CD4-positive, alpha-beta T cell (primary cell): ENCODE data around the gene BAG1. TPM values are rescaled to one million over a fixed set of nuclear protein-coding genes. Genes with fewer than 3 reads are reported as not detected.
A peak's percentile ranks its signal among the peaks of the same experiment; 100 is the strongest.

Experiments
- ATAC-seq: fragments of 200-7000 bp; cut with Tn5 transposase; one replicate; pipeline ENCODE4 v1.10.0; 2022; ENCODE audit warnings: mild to moderate bottlenecking; ENCODE audit not compliant: poor library complexity
- CTCF ChIA-PET: fragments of 350-600 bp; sonication (Branson Sonifier 250); formaldehyde crosslinking; loops from one replicate; lab custom pipeline; 2021; ENCODE audit warnings: antibody characterized with exemption, inconsistent platforms; lab: Charles Lee
- POLR2A ChIA-PET: fragments of 350-600 bp; sonication (Branson Sonifier 250); formaldehyde crosslinking; loops from one replicate; lab custom pipeline; 2021; ENCODE audit warnings: antibody characterized with exemption, inconsistent platforms; lab: Charles Lee
- DNase-seq, 14 experiments: peaks; one replicate each; pipeline ENCODE4 v3.0.0-alpha.2; 2013 to 2020; ENCODE audit warnings: mixed read lengths in 2 of 14
- H3K27ac ChIP-seq, 2 donors: one replicate each; pipeline versions ENCODE4 v1.5.1 to v1.7.0; 2013; ENCODE audit warnings: low read length in 2 of 2, low read depth in 1 of 2, mild to moderate bottlenecking in 1 of 2
- H3K27me3 ChIP-seq, 2 experiments: 1 replicate in 1 of 2; 2 replicates in 1 of 2; pipeline versions ENCODE4 v1.6.1 to v1.7.0; 2013; ENCODE audit warnings: low read length in 2 of 2, control low read depth in 1 of 2, mild to moderate bottlenecking in 1 of 2, moderate library complexity in 1 of 2; ENCODE audit not compliant: insufficient read depth in 2 of 2, control insufficient read depth in 1 of 2
- H3K36me3 ChIP-seq: one replicate; pipeline ENCODE4 v1.6.1; 2013; ENCODE audit warnings: low read length, control low read depth; ENCODE audit not compliant: insufficient read depth
- H3K4me1 ChIP-seq: one replicate; pipeline ENCODE4 v1.6.1; 2013; ENCODE audit warnings: low read length, control low read depth; ENCODE audit not compliant: insufficient read depth
- H3K4me3 ChIP-seq: one replicate; pipeline ENCODE4 v1.5.1; 2013; ENCODE audit warnings: mild to moderate bottlenecking, low read length, moderate library complexity
- H3K9me3 ChIP-seq, 2 experiments: 1 replicate in 1 of 2; 2 replicates in 1 of 2; pipeline versions ENCODE4 v1.6.1 to v1.7.0; 2013; ENCODE audit warnings: low read length in 2 of 2, mild to moderate bottlenecking in 2 of 2, control low read depth in 1 of 2, moderate library complexity in 1 of 2; ENCODE audit not compliant: control insufficient read depth in 1 of 2, insufficient read depth in 1 of 2
- H3K27ac Mint-ChIP-seq: one replicate; pipeline ENCODE4 v1.8.0; 2020; ENCODE audit warnings: mixed read lengths
- H3K27me3 Mint-ChIP-seq: one replicate; pipeline ENCODE4 v1.8.0; 2021; ENCODE audit warnings: mixed read lengths
- H3K36me3 Mint-ChIP-seq: one replicate; pipeline ENCODE4 v1.8.0; 2021; ENCODE audit warnings: low read depth, mixed read lengths
- H3K4me1 Mint-ChIP-seq: one replicate; pipeline ENCODE4 v1.8.0; 2021; ENCODE audit warnings: low read depth, mixed read lengths
- H3K4me3 Mint-ChIP-seq: one replicate; pipeline ENCODE4 v1.8.0; 2020; ENCODE audit warnings: mild to moderate bottlenecking, mixed read lengths
- H3K9me3 Mint-ChIP-seq: one replicate; pipeline ENCODE4 v1.8.0; 2020; ENCODE audit warnings: mixed read lengths
- intact Hi-C, 2 experiments: fragments of 100-400 bp; cut with DNase I in 1 of 2; cut with micrococcal nuclease in 1 of 2; formaldehyde crosslinking; loops; one replicate each; pipeline versions ENCODE4 v1.15.1 to v1.9.0; 2023 to 2025; cut with DNase I, micrococcal nuclease
- total RNA-seq, 174 experiments: library from RNA in 2 of 174; stranded (reverse) in 2 of 174; gene quantifications; one replicate each; pipeline ENCODE4 v1.2.3 and lab custom pipeline; 2021 to 2026
- TF ChIP-seq, protein P1 (sequence below): fragments of 200-600 bp; IDR thresholded peaks from one replicate; pipeline ENCODE4 v1.8.0; 2022; ENCODE audit warnings: antibody characterized with exemption, mild to moderate bottlenecking

Gene BAG1
- total RNA-seq, 2 experiments from 2014 or later: 58.0 to 61.4 TPM

DNA sequence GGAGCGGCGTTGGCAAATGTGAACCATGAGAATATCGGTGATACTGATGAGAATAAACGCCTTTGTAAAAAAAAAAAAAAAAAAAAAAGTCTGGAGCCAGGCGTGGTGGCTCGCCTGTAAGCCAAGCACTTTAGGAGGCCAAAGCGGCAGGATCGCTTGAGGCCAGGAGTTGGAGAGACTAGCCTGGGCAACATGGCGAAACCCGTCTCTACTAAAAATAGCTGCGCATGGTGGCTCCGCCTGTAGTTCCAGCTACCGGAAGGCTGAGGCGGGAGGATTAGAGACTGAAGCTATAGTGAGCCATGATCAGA is 25.4 kb upstream of the BAG1 start:
- Mint-ChIP-seq H3K27ac (peak overlapping the region; percentile 99), H3K36me3 (peaks cover 52% of the 10 kb centered on the region), H3K9me3 (no peaks in the 10 kb centered on the region), H3K4me3 (peak overlapping the region; percentile 88), H3K4me1 (peaks cover 59% of the 10 kb centered on the region), H3K27me3 (no peaks in the 10 kb centered on the region)
- H3K9me3 ChIP-seq: no peaks in the 10 kb centered on the region
- H3K4me1 ChIP-seq: peaks cover 52% of the 10 kb centered on the region
- H3K36me3 ChIP-seq: peaks cover 24% of the 10 kb centered on the region
- H3K27me3 ChIP-seq: no peaks in the 10 kb centered on the region
- intact Hi-C loops: loop anchor here (1.0 to 10.0 kb wide), 7 partner anchors 26 to 715 kb away; partner anchors contain the start of genes BAG1 (in 2 of the 2), NDUFB6 (in 1 of the 2) and NOL6 (in 1 of the 2)
- DNase-seq (no peak), ATAC-seq (no peak)
- POLR2A ChIA-PET: interaction anchor here (0.6 to 2.7 kb wide), 35 partner anchors 8 to 1348 kb away, joined by 3 to 71 read pairs (median 5); partner anchors contain the start of genes AQP3, B4GALT1, BAG1 and CHMP5
- TF ChIP-seq, protein P1, sequence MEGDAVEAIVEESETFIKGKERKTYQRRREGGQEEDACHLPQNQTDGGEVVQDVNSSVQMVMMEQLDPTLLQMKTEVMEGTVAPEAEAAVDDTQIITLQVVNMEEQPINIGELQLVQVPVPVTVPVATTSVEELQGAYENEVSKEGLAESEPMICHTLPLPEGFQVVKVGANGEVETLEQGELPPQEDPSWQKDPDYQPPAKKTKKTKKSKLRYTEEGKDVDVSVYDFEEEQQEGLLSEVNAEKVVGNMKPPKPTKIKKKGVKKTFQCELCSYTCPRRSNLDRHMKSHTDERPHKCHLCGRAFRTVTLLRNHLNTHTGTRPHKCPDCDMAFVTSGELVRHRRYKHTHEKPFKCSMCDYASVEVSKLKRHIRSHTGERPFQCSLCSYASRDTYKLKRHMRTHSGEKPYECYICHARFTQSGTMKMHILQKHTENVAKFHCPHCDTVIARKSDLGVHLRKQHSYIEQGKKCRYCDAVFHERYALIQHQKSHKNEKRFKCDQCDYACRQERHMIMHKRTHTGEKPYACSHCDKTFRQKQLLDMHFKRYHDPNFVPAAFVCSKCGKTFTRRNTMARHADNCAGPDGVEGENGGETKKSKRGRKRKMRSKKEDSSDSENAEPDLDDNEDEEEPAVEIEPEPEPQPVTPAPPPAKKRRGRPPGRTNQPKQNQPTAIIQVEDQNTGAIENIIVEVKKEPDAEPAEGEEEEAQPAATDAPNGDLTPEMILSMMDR: no peak
- peak overlapping the region; percentile 92 for H3K4me3 ChIP-seq
- CTCF ChIA-PET: interaction anchor here (0.6 to 1.6 kb wide), 8 partner anchors 17 to 911 kb away, joined by 3 to 6 read pairs (median 4); partner anchors contain the start of genes BAG1 and DNAJA1
- H3K27ac ChIP-seq: peak overlapping the region; percentile 94 to 100

DNA sequence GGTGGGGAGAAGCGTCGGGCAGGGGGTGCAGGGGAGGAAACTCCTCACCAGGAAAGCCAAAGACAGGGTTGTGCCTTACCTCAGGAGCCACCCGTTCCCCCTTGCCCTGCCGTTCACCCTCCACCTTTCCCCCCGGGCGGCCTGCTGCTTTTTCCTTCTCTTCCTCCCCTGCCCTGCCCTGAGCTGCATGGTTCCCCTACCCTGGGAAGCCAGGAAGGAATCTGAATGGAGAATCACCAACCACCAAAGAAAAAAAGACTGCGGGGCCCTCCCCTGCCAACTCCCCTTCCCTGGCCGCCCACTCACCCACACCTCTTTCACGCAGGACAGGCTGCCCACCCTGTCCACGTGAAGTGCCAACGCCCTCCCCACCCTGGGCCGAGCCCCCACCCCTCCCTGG is 25.0 kb upstream of the BAG1 start:
- Histone ChIP-seq H3K27me3 (no peaks in the 10 kb centered on the region), H3K9me3 (no peaks in the 10 kb centered on the region), H3K27ac (peak overlapping the region; percentile 94 to 100), H3K4me3 (peak overlapping the region; percentile 92), H3K4me1 (peaks cover 48% of the 10 kb centered on the region), H3K36me3 (peaks cover 20% of the 10 kb centered on the region)
- Mint-ChIP-seq H3K9me3 (no peaks in the 10 kb centered on the region), H3K36me3 (peaks cover 48% of the 10 kb centered on the region), H3K4me3 (peak overlapping the region; percentile 88), H3K27ac (peak overlapping the region; percentile 99), H3K27me3 (no peaks in the 10 kb centered on the region), H3K4me1 (peaks cover 55% of the 10 kb centered on the region)
- intact Hi-C loops: loop anchor here in 1 of 2 experiments (5.0 to 10.0 kb wide), 3 partner anchors 178 to 715 kb away; partner anchors contain the start of gene NDUFB6
- ATAC-seq: no peak
- CTCF ChIA-PET: interaction anchor here (0.8 to 1.0 kb wide), 2 partner anchors 126 to 167 kb away, joined by 3 to 4 read pairs; no protein-coding TSS in a partner anchor
- POLR2A ChIA-PET: interaction anchor here (0.8 to 2.7 kb wide), 27 partner anchors 8 to 1349 kb away, joined by 3 to 71 read pairs (median 6); partner anchors contain the start of genes AQP3, B4GALT1, BAG1 and CHMP5
- DNase-seq: peak in 8 of 14 experiments; percentile 7 to 44 (median 23)
- TF ChIP-seq, protein P1: no peak

DNA sequence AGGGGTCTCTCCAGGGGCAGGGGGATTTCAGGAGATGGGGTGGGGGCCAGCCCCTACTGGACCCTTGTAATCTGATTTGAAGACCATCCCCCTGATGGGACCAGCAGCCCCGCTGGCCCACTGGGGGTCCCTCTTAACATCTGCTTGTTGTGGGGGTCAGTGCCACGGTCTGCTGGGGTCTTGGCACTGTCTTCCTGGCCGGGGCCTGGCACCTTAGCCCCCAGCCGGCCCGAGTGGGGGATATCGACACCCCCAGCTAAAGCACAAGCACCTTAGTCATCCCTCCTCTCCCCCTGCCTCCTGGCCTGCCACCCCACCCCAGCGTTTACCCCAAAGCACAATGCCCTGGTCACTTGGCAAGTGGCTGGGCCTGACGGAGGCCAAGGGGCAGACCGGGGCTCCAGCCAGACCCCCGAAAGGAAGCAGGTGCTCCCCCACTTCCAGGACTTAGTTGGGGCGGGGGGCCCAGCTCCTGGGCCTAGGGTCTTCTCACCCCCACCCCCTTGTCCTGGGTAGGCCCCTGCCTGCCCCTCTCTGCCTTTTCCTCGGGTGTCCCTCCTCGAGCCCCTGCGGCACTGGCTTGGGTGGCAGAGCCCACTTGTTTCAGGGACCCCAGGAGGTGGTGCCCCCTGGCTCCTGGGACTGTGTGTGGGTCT is 24.4 kb upstream of the BAG1 start:
- Mint-ChIP-seq H3K36me3 (peaks cover 44% of the 10 kb centered on the region), H3K9me3 (no peaks in the 10 kb centered on the region), H3K27ac (peak overlapping the region; percentile 99), H3K27me3 (no peaks in the 10 kb centered on the region), H3K4me3 (peak overlapping the region; percentile 68), H3K4me1 (peaks cover 52% of the 10 kb centered on the region)
- H3K4me3 ChIP-seq: peak overlapping the region; percentile 92
- H3K36me3 ChIP-seq: peaks cover 15% of the 10 kb centered on the region
- ATAC-seq (no peak), DNase-seq (peak in 4 of 14 experiments; percentile 1 to 50 (median 10))
- ChIA-PET POLR2A (interaction anchor here (2.0 to 2.7 kb wide), 5 partner anchors 15 to 185 kb away, joined by 12 to 71 read pairs (median 30); partner anchors contain the start of genes AQP3, B4GALT1, BAG1 and CHMP5), CTCF (no interaction called here)
- H3K9me3 ChIP-seq: no peaks in the 10 kb centered on the region
- H3K27ac ChIP-seq: peak overlapping the region; percentile 94 to 100
- intact Hi-C loops: loop anchor here in 1 of 2 experiments (5.0 to 10.0 kb wide), 3 partner anchors 178 to 714 kb away; partner anchors contain the start of gene NDUFB6
- TF ChIP-seq, protein P1: no peak
- no peaks in the 10 kb centered on the region for H3K27me3 ChIP-seq
- H3K4me1 ChIP-seq: peaks cover 47% of the 10 kb centered on the region
